Loucy (cell line): ENCODE data around the gene ARRB1.
A peak's percentile ranks its signal among the peaks of the same experiment; 100 is the strongest.

Experiments used
- EZH2phosphoT487 ChIP-seq: fragments of 200-600 bp; IDR thresholded peaks from 2 replicates; pipeline ENCODE4 v1.6.1; 2018; ENCODE audit warnings: antibody characterized with exemption, mild to moderate bottlenecking, moderate library complexity, borderline replicate concordance
- TF ChIP-seq, protein P1 (sequence below): fragments of 200-600 bp; sonication (generic); conservative IDR thresholded peaks from 2 replicates; pipeline ENCODE4 v1.5.1; 2014; ENCODE audit warnings: mild to moderate bottlenecking, antibody characterized with exemption, low read length

DNA sequence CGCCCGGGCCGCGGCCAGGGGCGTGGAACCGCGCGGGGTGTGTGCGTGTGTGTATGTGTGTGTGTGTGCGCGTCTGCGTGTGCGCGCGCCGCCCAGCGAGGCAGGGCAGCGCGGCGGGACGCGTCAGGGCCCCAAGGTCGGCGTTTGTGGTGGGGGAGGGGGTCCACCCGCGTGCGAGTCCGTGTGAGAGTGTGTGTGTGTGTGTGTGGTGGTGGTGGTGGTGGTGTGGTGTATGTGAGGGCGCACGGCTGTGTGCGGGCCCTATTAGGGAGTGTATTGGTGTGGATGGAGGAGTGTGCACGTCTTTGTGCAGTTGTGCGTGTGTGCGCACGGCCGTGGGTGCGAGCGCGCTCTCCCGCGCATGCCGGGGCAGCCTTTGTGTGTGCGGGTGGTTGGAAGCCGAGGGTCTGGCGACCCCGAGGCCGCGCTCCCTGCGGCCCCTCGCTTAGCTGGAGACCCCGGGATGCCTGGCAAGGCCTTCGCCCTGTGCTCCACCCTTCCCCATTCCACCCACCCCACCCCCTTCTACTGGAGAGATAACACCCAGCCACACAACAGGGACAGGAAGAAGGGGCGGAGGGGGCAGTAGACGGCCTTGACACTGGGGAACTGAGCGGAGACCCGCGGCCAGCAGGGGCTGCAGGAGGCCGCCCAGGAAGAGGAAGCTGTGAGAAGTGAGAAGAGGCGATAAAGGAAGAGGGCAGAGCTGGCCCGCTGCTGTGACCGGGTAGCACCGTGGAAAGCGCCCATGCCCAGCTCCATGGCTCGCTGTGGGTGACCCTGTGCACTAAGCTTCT lies 528 bp upstream of the ARRB1 start:
- TF ChIP-seq, protein P1, sequence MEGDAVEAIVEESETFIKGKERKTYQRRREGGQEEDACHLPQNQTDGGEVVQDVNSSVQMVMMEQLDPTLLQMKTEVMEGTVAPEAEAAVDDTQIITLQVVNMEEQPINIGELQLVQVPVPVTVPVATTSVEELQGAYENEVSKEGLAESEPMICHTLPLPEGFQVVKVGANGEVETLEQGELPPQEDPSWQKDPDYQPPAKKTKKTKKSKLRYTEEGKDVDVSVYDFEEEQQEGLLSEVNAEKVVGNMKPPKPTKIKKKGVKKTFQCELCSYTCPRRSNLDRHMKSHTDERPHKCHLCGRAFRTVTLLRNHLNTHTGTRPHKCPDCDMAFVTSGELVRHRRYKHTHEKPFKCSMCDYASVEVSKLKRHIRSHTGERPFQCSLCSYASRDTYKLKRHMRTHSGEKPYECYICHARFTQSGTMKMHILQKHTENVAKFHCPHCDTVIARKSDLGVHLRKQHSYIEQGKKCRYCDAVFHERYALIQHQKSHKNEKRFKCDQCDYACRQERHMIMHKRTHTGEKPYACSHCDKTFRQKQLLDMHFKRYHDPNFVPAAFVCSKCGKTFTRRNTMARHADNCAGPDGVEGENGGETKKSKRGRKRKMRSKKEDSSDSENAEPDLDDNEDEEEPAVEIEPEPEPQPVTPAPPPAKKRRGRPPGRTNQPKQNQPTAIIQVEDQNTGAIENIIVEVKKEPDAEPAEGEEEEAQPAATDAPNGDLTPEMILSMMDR = peak; percentile 44
- TF ChIP-seq EZH2phosphoT487 = no peak
